ENCODE data around the gene FAM83F.
"Not testable (repeated sequence)": the region's sequence is repeated elsewhere in the genome, so short reads cannot be mapped to it uniquely, and the experiment has no call there.

FAM83F gene

GRCh38 chr22:39966470-39966869 lies 28.3 kb upstream of the FAM83F start:
- DNase-seq: no peak

- DNase-seq: no peak
These were observed 27.5 kb upstream of the FAM83F start for GRCh38 chr22:39967103-39967829.

GRCh38 chr22:39967996-39968972 lies 26.5 kb upstream of the FAM83F start:
- no peak for DNase-seq

- no peak for DNase-seq
These were observed 24.0 kb upstream of the FAM83F start for GRCh38 chr22:39970742-39971141.

- DNase-seq: no peak
These were observed 22.1 kb upstream of the FAM83F start for GRCh38 chr22:39972641-39973040.

- DNase-seq: no peak
These were observed 21.1 kb upstream of the FAM83F start for GRCh38 chr22:39973656-39974055.

- no peak for DNase-seq
These were observed 20.7 kb upstream of the FAM83F start for GRCh38 chr22:39974065-39974464.

GRCh38 chr22:39979048-39979447 lies 15.7 kb upstream of the FAM83F start:
- no peak for DNase-seq

- DNase-seq: no peak
These were observed 15.3 kb upstream of the FAM83F start for GRCh38 chr22:39979458-39979857.

- no peak for DNase-seq
These were observed 14.2 kb upstream of the FAM83F start for GRCh38 chr22:39980596-39980995.

GRCh38 chr22:39983346-39983745 lies 11.4 kb upstream of the FAM83F start:
- no peak for DNase-seq

GRCh38 chr22:39984006-39984405 lies 10.7 kb upstream of the FAM83F start:
- no peak for DNase-seq

- no peak for DNase-seq
These were observed 10.0 kb upstream of the FAM83F start for GRCh38 chr22:39984746-39985145.

- DNase-seq: no peak
These were observed 9.2 kb upstream of the FAM83F start for GRCh38 chr22:39985383-39986035.

GRCh38 chr22:39988386-39989114 lies 6.2 kb upstream of the FAM83F start:
- DNase-seq: no peak

GRCh38 chr22:39989633-39990032 lies 5.1 kb upstream of the FAM83F start:
- DNase-seq: no peak

- DNase-seq: no peak
These were observed 4.1 kb upstream of the FAM83F start for GRCh38 chr22:39990686-39991085.

- no peak for DNase-seq
These were observed 3.4 kb upstream of the FAM83F start for GRCh38 chr22:39991159-39991860.

- no peak for DNase-seq
These were observed 2.5 kb upstream of the FAM83F start for GRCh38 chr22:39992088-39992826.

- not testable (repeated sequence) for DNase-seq
These were observed 1.9 kb upstream of the FAM83F start for GRCh38 chr22:39992894-39993293.

GRCh38 chr22:39994041-39994565 lies 651 bp upstream of the FAM83F start:
- peak; percentile 41 for DNase-seq
